H9 (cell line): ENCODE measurements around the gene MAP9. TPM values are rescaled to one million over a fixed set of nuclear protein-coding genes. Genes with fewer than 3 reads are reported as not detected.
"Not testable (repeated sequence)": the region's sequence is repeated elsewhere in the genome, so short reads cannot be mapped to it uniquely, and the experiment has no call there.

ENCODE experiments used
- DNase-seq: peaks from one replicate; pipeline ENCODE4 v3.0.0-alpha.2; 2017
- H2AFZ ChIP-seq: one replicate; pipeline ENCODE4 v1.6.1; 2013; ENCODE audit warnings: mild to moderate bottlenecking, low read length, control low read depth, moderate library complexity
- H2AK5ac ChIP-seq: 2 replicates; pipeline ENCODE4 v1.6.1; 2013; ENCODE audit warnings: low read length, control low read depth, mixed read lengths; ENCODE audit not compliant: insufficient read length
- H2BK120ac ChIP-seq: one replicate; pipeline ENCODE4 v1.6.1; 2013; ENCODE audit warnings: low read depth, mild to moderate bottlenecking, low read length, control low read depth, inconsistent platforms; ENCODE audit not compliant: poor library complexity, severe bottlenecking
- H2BK12ac ChIP-seq: 2 replicates; pipeline ENCODE4 v1.6.1; 2013; ENCODE audit warnings: low read length, control low read depth, mixed read lengths, low read depth; ENCODE audit not compliant: insufficient read length
- H2BK15ac ChIP-seq: 2 replicates; pipeline ENCODE4 v1.6.1; 2013; ENCODE audit warnings: low read depth, low read length, control low read depth
- H2BK20ac ChIP-seq: one replicate; pipeline ENCODE4 v1.6.1; 2013; ENCODE audit warnings: low read depth, mild to moderate bottlenecking, low read length, control low read depth, inconsistent platforms; ENCODE audit not compliant: poor library complexity, severe bottlenecking
- H2BK5ac ChIP-seq: 2 replicates; pipeline ENCODE4 v1.6.1; 2013; ENCODE audit warnings: low read length, control low read depth, mixed read lengths; ENCODE audit not compliant: insufficient read length
- H3K14ac ChIP-seq: 2 replicates; pipeline ENCODE4 v1.6.1; 2013; ENCODE audit warnings: low read length, control low read depth; ENCODE audit not compliant: insufficient read depth
- H3K18ac ChIP-seq: 2 replicates; pipeline ENCODE4 v1.6.1; 2013; ENCODE audit warnings: low read depth, mild to moderate bottlenecking, mixed read lengths, low read length, control low read depth; ENCODE audit not compliant: insufficient read length
- H3K23ac ChIP-seq: 2 replicates; pipeline ENCODE4 v1.6.1; 2013; ENCODE audit warnings: low read length, control low read depth, mixed read lengths, low read depth; ENCODE audit not compliant: insufficient read length
- H3K23me2 ChIP-seq: 2 replicates; pipeline ENCODE4 v1.6.1; 2013; ENCODE audit warnings: low read depth, mild to moderate bottlenecking, mixed read lengths, low read length, control low read depth; ENCODE audit not compliant: insufficient read length, poor library complexity, severe bottlenecking
- H3K27ac ChIP-seq: 2 replicates; pipeline ENCODE4 v1.5.1; 2013; ENCODE audit warnings: low read length, control low read depth, mixed read lengths, low read depth; ENCODE audit not compliant: insufficient read length
- H3K27me3 ChIP-seq: 2 replicates; pipeline ENCODE4 v1.6.1; 2013; ENCODE audit warnings: low read length, control low read depth, inconsistent platforms; ENCODE audit not compliant: insufficient read depth
- H3K4ac ChIP-seq: 2 replicates; pipeline ENCODE4 v1.6.1; 2013; ENCODE audit warnings: low read depth, mild to moderate bottlenecking, control low read depth, inconsistent platforms, low read length, moderate library complexity
- H3K4me1 ChIP-seq: 2 replicates; pipeline ENCODE4 v1.6.1; 2013; ENCODE audit warnings: low read length, control low read depth, inconsistent platforms; ENCODE audit not compliant: insufficient read depth
- H3K4me2 ChIP-seq: 2 replicates; pipeline ENCODE4 v1.6.1; 2013; ENCODE audit warnings: low read length, control low read depth, mixed read lengths; ENCODE audit not compliant: insufficient read length, insufficient read depth
- H3K56ac ChIP-seq: 2 replicates; pipeline ENCODE4 v1.6.1; 2013; ENCODE audit warnings: low read depth, mild to moderate bottlenecking, mixed read lengths, low read length, control low read depth; ENCODE audit not compliant: insufficient read length
- H3K79me1 ChIP-seq: 2 replicates; pipeline ENCODE4 v1.6.1; 2013; ENCODE audit warnings: low read depth, mild to moderate bottlenecking, moderate library complexity, low read length, control low read depth, inconsistent platforms; ENCODE audit not compliant: insufficient read depth, poor library complexity, severe bottlenecking
- H3K79me2 ChIP-seq: 2 replicates; pipeline ENCODE4 v1.6.1; 2013; ENCODE audit warnings: low read length, control low read depth, inconsistent platforms; ENCODE audit not compliant: insufficient read depth
- H3K9ac ChIP-seq: 2 replicates; pipeline ENCODE4 v1.6.1; 2013; ENCODE audit warnings: low read length, control low read depth, mixed read lengths; ENCODE audit not compliant: insufficient read length; ENCODE audit errors: extremely low read depth
- H3K9me3 ChIP-seq: one replicate; pipeline ENCODE4 v1.6.1; 2013; ENCODE audit warnings: low read depth, low read length, inconsistent platforms; ENCODE audit not compliant: control insufficient read depth
- H3T11ph ChIP-seq: one replicate; pipeline ENCODE4 v1.6.1; 2013; ENCODE audit warnings: mild to moderate bottlenecking, low read length, control low read depth, inconsistent platforms
- H4K20me1 ChIP-seq: one replicate; pipeline ENCODE4 v1.6.1; 2013; ENCODE audit not compliant: control insufficient read depth, insufficient read length, insufficient read depth
- H4K5ac ChIP-seq: 2 replicates; pipeline ENCODE4 v1.6.1; 2013; ENCODE audit warnings: low read depth, mild to moderate bottlenecking, mixed read lengths, low read length, control low read depth; ENCODE audit not compliant: insufficient read length
- H4K8ac ChIP-seq: replicated peaks from 2 replicates; pipeline ENCODE4 v1.6.1; 2013; ENCODE audit warnings: low read length, control low read depth, mixed read lengths, low read depth; ENCODE audit not compliant: insufficient read length
- H4K91ac ChIP-seq: 2 replicates; pipeline ENCODE4 v1.6.1; 2013; ENCODE audit warnings: low read depth, mild to moderate bottlenecking, moderate library complexity, mixed read lengths, low read length, control low read depth; ENCODE audit not compliant: insufficient read length
- H3K27ac Mint-ChIP-seq, 3 experiments: 2 replicates in 2 of 3; 3 replicates in 1 of 3; pipeline ENCODE4 v1.8.0; 2020 to 2021; ENCODE audit warnings: mixed read lengths in 3 of 3, mild to moderate bottlenecking in 1 of 3, moderate library complexity in 1 of 3
- H3K27me3 Mint-ChIP-seq: 2 replicates; pipeline ENCODE4 v1.8.0; 2021; ENCODE audit warnings: low read depth, mild to moderate bottlenecking, moderate library complexity, mixed read lengths
- H3K36me3 Mint-ChIP-seq, 3 experiments: 2 replicates in 2 of 3; 3 replicates in 1 of 3; pipeline ENCODE4 v1.8.0; 2020 to 2021; ENCODE audit warnings: low read depth in 3 of 3, mixed read lengths in 3 of 3; ENCODE audit not compliant: insufficient read depth in 1 of 3
- H3K4me1 Mint-ChIP-seq, 2 experiments: 2 replicates each; pipeline ENCODE4 v1.8.0; 2020; ENCODE audit warnings: mixed read lengths in 2 of 2
- H3K4me3 Mint-ChIP-seq, 2 experiments: 2 replicates in 1 of 2; 3 replicates in 1 of 2; pipeline ENCODE4 v1.8.0; 2020 to 2021; ENCODE audit warnings: mild to moderate bottlenecking in 2 of 2, mixed read lengths in 2 of 2, moderate library complexity in 1 of 2
- H3K9me3 Mint-ChIP-seq, 2 experiments: 2 replicates in 1 of 2; 3 replicates in 1 of 2; pipeline ENCODE4 v1.8.0; 2020; ENCODE audit warnings: mild to moderate bottlenecking in 2 of 2, mixed read lengths in 2 of 2, moderate library complexity in 1 of 2
- WGBS: extraction: QIAGEN DNeasy Blood & Tissue Kit; methylation state at CpG from one replicate; pipeline ENCODE4 v1.1.7; 2013; ENCODE audit warnings: missing lambda C conversion rate, low lambda C conversion rate, mixed read lengths; ENCODE audit not compliant: insufficient read length; ENCODE audit errors: extremely low coverage; 5-methylcytosine and 5-hydroxymethylcytosine counted together
- total RNA-seq: library from RNA; stranded (reverse); gene quantifications from 2 replicates; pipeline ENCODE4 v1.2.1, GENCODE V29; 2021
- TF ChIP-seq, protein P1 (sequence below): fragments of 200-600 bp; sonication (generic); conservative IDR thresholded peaks from 3 replicates; pipeline ENCODE4 v1.8.0; 2021; ENCODE audit warnings: antibody characterized with exemption, mild to moderate bottlenecking

MAP9 gene
- total RNA-seq, 1 experiment from 2014 or later: 15.4 TPM

DNA sequence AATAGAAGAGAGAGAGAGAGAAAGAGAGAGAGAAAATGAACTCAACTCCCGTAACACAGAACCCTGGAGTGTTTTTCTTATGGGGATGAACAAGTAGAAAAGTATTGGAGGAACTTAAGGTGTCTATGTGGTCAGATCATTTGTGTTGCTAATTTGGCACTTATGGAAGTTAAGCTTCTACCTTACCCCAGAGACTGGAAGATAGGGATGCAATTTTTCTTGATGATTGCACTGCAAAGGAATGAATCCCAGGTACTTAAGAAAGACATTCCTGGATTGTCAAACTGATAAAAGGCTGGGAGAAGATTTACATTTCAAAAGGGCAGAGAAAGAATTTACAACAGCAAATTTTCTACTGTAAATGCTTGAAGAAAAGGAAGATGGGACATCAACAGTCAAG is 57.2 kb downstream of the MAP9 start:
- H3K9me3 Mint-ChIP-seq: peaks cover 15 to 16% of the 10 kb centered on the region in 2 experiments; a peak in 4 of 5 replicates
- WGBS: no CpG with 5 or more reads among the region's 1 CpG
- TF ChIP-seq, protein P1, sequence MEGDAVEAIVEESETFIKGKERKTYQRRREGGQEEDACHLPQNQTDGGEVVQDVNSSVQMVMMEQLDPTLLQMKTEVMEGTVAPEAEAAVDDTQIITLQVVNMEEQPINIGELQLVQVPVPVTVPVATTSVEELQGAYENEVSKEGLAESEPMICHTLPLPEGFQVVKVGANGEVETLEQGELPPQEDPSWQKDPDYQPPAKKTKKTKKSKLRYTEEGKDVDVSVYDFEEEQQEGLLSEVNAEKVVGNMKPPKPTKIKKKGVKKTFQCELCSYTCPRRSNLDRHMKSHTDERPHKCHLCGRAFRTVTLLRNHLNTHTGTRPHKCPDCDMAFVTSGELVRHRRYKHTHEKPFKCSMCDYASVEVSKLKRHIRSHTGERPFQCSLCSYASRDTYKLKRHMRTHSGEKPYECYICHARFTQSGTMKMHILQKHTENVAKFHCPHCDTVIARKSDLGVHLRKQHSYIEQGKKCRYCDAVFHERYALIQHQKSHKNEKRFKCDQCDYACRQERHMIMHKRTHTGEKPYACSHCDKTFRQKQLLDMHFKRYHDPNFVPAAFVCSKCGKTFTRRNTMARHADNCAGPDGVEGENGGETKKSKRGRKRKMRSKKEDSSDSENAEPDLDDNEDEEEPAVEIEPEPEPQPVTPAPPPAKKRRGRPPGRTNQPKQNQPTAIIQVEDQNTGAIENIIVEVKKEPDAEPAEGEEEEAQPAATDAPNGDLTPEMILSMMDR: no peak

GRCh38 chr4:155312027-155312426 is 64.7 kb downstream of the MAP9 start:
- not testable (repeated sequence) for H4K8ac ChIP-seq, H3K27ac Mint-ChIP-seq, H3K27me3 Mint-ChIP-seq, H3K27me3 ChIP-seq, H3K18ac ChIP-seq, H2BK5ac ChIP-seq, H2BK15ac ChIP-seq, H2BK120ac ChIP-seq, H3K23me2 ChIP-seq, H3K4ac ChIP-seq, H3K4me1 Mint-ChIP-seq, H3K79me1 ChIP-seq, H3K14ac ChIP-seq, H3K56ac ChIP-seq, H3K4me1 ChIP-seq, H3K9me3 ChIP-seq, H2BK20ac ChIP-seq, H3K23ac ChIP-seq, H3K9ac ChIP-seq, H3T11ph ChIP-seq, DNase-seq, H3K79me2 ChIP-seq, H4K20me1 ChIP-seq, H3K4me3 Mint-ChIP-seq, H2AK5ac ChIP-seq, H3K4me2 ChIP-seq, H4K5ac ChIP-seq, H2BK12ac ChIP-seq, H2AFZ ChIP-seq, H3K27ac ChIP-seq, H4K91ac ChIP-seq
- Mint-ChIP-seq H3K36me3 (peaks cover 3 to 12% (median 5%) of the 10 kb centered on the region in 3 experiments; a peak in 5 of 7 replicates), H3K9me3 (peaks cover 6 to 14% of the 10 kb centered on the region in 2 experiments; a peak in 4 of 5 replicates)
- no CpG with 5 or more reads among the region's 5 CpGs for WGBS

More for the DNA sequence above, 57.2 kb downstream of the MAP9 start:
- H2BK20ac ChIP-seq: no peak overlapping the region
- H4K5ac ChIP-seq: no peak overlapping the region
- no peaks in the 10 kb centered on the region for H3K79me2 ChIP-seq
- H4K8ac ChIP-seq: no peak overlapping the region
- no peak overlapping the region for H2BK120ac ChIP-seq
- no peaks in the 10 kb centered on the region for H3K27me3 Mint-ChIP-seq
- H3K4me1 ChIP-seq: no peaks in the 10 kb centered on the region
- H3K4me2 ChIP-seq: no peak overlapping the region
- H3K23ac ChIP-seq: no peak overlapping the region
- no peak overlapping the region for H2AFZ ChIP-seq
- H3K27me3 ChIP-seq: no peaks in the 10 kb centered on the region
- peaks cover 2 to 16% (median 3%) of the 10 kb centered on the region in 3 experiments; a peak in 6 of 7 replicates for H3K36me3 Mint-ChIP-seq
- peaks cover 13 to 15% of the 10 kb centered on the region in 2 experiments for H3K4me1 Mint-ChIP-seq
- H3K27ac ChIP-seq: peak overlapping the region; percentile 28
- H4K20me1 ChIP-seq: no peaks in the 10 kb centered on the region
- no peak overlapping the region for H3K18ac ChIP-seq
- H2BK12ac ChIP-seq: no peak overlapping the region
- H2AK5ac ChIP-seq: no peak overlapping the region
- no peak overlapping the region for H3K9ac ChIP-seq
- no peak for DNase-seq
- H3K23me2 ChIP-seq: no peaks in the 10 kb centered on the region
- no peak overlapping the region for H3K56ac ChIP-seq
- peak overlapping the region in 1 of 3 experiments; percentile 39; a peak in 3 of 7 replicates for H3K27ac Mint-ChIP-seq
- no peak overlapping the region for H4K91ac ChIP-seq
- no peak overlapping the region for H3K4ac ChIP-seq
- no peak overlapping the region for H3T11ph ChIP-seq
- H3K4me3 Mint-ChIP-seq: no peak overlapping the region
- H3K14ac ChIP-seq: no peak overlapping the region
- no peak overlapping the region for H2BK5ac ChIP-seq
- H3K79me1 ChIP-seq: no peaks in the 10 kb centered on the region
- H3K9me3 ChIP-seq: peaks cover 6% of the 10 kb centered on the region
- no peak overlapping the region for H2BK15ac ChIP-seq
